Gastrocnemius medialis (tissue), 4 donors: Measurements from ENCODE around the gene BOLA3.

Experiments
- CTCF ChIP-seq, 5 experiments: fragments of 450-650 bp in 3 of 5; fragments of 200-600 bp in 2 of 5; sonication (generic) in 2 of 5; IDR thresholded peaks in 4 of 5; conservative IDR thresholded peaks in 1 of 5; 1 replicate in 4 of 5; 2 replicates in 1 of 5; pipeline ENCODE4 v1.5.1; 2016 to 2019; ENCODE audit warnings: antibody characterized with exemption in 5 of 5, mild to moderate bottlenecking in 3 of 5, moderate library complexity in 3 of 5
- POLR2A ChIP-seq, 2 donors: fragments of 450-650 bp; IDR thresholded peaks; one replicate each; pipeline ENCODE4 v1.6.1; 2017; ENCODE audit warnings: antibody characterized with exemption in 2 of 2, mild to moderate bottlenecking in 2 of 2, moderate library complexity in 2 of 2

GRCh38 chr2:74142340-74142739, 5.4 kb downstream of the BOLA3 start:
- TF ChIP-seq CTCF (IDR thresholded peaks at IDR 0.05 in 4 of 5, conservative IDR thresholded peaks at IDR 0.05 in 1 of 5) (no peak), POLR2A (IDR thresholded peaks at IDR 0.05) (no peak)
